Activated CD8-positive, alpha-beta memory T cell treated with anti-CD3 and anti-CD28 coated beads, Interleukin-2, amount 50 U/mL, for 24 hours (primary cell): Measurements from ENCODE around the gene RNF125.
"Not testable (repeated sequence)": the region's sequence is repeated elsewhere in the genome, so short reads cannot be mapped to it uniquely, and the experiment has no call there.

Experiments used
- DNase-seq: peaks from one replicate; pipeline ENCODE4 v3.0.0-alpha.2; 2020; ENCODE audit errors: extremely low read depth

RNF125 gene

DNA sequence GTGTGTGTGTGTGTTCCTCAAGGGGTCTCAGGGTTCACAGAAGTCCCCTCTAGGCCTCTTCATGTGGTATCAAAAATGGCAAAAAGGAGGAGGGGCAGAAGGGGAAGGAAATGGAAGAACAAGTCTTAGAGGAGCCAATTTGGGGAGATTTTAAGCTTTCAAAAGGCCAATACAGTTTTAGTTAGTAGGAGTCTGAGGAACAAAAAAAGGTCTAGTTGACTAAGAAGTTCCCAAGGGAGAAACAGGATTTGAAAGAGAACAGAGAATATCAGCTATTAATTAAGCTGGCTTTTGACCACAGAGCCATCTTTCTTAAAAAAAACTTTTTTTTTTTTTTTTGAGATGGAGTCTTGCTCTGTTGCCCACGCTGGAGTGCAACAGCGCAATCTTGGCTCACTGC, 7.1 kb downstream of the RNF125 start:
- no peak for DNase-seq

DNA sequence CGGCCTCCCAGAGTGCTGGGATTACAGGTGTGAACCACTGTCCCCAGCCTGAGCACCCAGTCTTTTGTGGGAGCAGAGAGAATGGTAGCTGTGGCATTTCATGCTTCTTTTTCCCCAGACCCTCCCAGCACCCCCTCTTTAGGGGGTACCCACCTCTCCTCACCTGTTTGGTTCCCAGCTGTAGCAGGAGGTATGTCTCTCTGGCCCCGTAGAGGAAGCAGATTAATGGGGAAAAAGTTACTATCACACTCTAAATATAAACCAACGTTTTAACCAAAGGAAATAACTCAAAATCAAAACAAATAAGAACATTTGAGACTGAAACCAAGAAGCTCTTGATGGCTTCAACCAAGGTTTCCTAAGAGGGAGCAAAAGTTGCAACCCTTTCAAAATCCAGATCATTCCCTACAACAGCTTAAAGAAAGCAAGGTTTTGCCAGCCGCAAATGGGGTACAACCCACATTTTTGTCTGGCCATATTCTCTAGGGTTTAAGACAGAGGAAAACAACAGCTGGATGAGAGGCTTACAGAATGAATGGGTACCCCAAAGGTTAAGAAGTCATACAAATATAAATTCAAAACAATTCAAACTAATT, 8.0 kb downstream of the RNF125 start:
- no peak for DNase-seq

DNA sequence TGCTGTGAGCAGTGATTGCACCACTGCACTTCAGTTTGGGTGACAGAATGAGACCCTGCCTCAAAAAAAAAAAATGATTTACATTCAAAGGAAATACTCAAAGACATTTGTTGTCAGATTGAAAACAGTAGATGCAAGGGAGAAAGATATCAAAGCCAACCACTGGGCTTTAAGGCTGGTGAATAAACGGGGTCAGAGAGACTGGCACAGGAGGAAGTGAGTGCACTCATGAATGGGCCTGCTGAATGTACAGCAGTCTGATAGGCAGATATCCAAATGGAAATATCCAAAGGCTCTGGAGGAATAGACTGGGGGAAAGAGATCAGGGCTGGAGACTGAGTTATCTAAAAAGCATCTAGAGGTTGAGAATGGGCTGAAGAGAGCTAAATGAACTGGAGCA, 10.9 kb downstream of the RNF125 start:
- DNase-seq, result no peak

DNA sequence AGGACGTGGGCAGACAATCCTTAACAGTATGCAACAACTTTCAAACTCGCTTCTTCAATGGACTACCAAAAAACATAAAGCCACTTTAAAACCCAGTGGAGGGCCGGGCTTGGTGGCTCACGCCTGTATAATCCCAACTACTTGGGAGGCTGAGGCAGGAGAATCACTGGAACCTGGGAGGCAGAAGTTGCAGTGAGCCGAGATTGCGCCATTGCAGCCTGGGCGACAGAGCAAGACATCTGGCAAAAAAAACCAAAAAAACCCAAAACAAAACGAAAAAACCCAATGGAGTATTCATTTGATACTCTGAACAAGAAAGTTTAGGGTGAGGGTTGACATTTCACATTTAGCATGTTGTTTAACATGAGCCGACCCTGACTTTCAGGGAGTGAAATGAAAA, 14.0 kb downstream of the RNF125 start:
- no peak for DNase-seq

DNA sequence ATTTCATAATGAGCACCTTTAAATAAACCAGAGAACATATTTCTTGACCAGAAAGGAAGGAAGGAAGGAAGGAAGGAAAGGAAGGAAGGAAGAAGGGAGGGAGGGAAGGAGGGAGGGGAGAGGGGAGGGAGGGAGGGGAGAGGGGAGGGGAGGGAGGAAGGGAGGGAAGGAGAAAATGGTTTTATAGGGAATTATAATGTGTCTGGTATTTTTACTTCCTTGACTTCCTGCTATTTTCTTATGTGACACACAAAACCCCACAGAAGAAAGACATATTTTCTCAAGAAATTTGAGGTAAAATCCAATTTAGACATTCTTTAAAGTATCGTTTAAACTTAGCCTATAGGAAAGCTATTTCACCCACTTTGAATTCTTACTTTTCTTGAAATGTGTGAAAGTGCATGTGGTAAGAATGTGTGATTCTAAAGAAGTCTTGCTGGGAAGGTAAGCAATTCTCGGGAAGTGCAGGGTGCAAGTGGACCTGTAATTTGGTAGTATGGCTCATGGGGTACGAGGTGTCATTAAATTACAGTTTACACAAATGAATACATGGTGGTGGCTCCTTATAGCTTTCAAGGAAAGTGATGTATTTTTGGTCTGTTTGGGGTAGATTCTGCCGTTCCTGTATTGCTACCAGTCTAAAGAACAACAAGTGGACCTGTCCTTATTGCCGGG, 18.0 kb downstream of the RNF125 start:
- no peak for DNase-seq

DNA sequence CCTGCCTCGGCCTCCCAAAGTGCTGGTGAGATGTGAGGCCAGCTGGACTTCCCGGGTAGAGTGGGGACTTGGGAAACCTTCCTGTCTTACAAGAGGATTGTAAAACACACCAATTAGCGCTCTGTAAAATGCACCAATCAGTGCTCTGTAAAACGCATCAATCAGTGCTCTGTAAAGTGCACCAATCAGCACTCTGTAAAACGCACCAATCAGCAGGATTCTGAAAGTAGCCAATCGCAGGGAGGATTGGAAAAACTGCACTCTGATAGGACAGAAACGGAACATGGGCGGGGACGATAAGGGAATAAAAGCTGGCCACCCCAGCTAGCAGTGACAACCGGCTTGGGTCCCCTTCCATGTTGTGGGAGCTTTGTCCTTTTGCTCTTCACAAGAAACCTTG, 19.0 kb downstream of the RNF125 start:
- DNase-seq, result no peak

DNA sequence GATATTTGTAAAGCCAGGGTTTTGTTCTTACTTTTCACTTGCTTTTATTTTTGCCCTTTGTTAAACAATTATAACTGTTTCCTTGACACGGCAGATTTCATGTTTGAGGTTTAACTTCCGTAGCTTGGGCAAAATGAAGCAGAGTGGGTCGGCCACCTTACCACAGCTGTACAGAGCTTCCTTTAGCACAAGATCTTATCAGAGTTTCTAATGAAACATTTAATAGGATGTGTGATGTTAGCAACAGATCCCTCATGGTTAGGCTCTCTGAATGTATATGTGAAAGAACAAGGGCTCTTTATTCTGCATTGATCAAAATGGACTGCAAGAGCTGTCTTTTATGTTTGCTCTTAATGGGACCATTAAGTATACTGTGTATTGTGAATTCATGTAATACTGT, 22.3 kb downstream of the RNF125 start:
- DNase-seq, result no peak

DNA sequence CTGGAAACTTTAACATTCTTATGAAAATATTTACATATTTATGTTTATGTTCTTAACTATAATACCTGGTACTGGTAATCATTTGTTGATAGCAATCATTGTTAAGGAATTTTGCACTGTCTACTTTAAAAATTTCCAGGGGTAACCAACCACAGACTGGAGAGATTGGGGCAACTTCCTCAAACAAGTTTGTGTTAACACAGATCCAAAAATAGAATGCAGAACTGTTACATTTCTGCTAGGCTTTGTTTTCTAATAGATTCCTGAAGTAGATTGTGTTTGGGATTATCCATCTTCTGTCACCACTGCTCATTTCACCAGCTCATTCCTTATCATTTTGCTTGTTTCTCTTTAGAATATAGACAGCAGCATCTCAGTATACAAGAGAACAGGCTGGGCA, 23.7 kb downstream of the RNF125 start:
- no peak for DNase-seq

DNA sequence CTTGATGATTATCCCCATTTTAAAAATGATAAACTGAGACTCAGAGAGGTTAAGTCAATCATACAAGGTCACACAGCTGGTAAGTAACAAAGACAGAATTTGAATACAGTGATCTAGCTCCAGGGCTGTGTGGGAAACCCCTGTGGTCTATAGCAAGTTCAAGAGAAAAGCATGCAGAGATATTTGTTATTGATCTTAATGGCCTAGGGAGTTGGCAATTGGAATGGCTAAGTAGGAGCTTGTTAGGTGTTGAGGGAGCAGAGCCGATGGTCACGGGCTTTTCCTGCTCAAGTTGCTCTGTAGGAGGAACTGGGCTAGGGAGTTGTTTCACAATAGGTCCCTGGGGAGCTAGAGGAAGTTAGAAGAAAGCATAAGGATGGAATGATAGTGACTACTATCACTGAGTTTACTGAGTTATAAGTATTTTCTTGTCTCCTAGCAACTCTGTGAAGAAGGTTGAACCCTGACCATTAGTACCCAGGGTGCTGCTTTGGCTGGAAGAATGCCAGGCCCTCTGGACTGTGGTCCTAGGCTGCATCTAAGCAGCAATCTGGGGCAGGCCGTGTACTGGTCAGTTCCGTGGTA, 30.0 kb downstream of the RNF125 start:
- DNase-seq, result no peak

DNA sequence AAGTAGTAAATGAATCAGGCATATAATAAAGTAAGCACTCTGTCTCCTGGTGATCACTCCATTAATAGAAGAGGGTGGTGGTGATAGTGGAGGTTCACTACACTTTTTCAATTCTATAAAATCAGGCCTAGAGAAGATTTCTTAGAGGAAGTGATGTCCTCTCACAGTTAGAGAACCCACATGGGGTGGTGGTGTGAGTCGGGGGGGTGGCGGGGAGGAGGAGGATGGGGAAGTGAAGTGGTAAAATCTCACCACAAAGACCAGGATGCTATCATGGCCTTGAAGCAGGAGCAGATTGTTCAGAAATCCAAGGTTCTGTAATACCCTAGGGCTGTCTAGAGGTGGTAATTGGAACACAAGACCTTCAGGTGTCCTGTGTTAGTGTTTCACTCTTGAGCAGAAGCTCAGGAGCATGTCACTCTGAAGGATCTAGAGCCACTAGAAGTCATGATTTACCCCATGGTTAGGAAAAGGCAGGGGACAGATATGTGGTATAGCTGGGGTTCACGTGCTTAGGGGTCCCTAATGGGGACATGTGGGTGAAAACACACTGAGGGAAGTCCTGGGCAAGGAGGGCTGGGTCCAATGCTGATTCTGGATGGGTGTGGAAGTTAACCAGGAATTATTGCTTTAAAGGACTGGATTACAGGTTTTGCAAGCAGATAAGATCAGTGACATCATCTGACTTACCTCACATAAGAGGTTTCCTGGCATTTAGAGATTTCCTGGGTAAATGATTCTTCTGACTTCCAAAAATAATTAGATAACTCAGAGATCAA, 31.0 kb downstream of the RNF125 start:
- DNase-seq, result no peak

DNA sequence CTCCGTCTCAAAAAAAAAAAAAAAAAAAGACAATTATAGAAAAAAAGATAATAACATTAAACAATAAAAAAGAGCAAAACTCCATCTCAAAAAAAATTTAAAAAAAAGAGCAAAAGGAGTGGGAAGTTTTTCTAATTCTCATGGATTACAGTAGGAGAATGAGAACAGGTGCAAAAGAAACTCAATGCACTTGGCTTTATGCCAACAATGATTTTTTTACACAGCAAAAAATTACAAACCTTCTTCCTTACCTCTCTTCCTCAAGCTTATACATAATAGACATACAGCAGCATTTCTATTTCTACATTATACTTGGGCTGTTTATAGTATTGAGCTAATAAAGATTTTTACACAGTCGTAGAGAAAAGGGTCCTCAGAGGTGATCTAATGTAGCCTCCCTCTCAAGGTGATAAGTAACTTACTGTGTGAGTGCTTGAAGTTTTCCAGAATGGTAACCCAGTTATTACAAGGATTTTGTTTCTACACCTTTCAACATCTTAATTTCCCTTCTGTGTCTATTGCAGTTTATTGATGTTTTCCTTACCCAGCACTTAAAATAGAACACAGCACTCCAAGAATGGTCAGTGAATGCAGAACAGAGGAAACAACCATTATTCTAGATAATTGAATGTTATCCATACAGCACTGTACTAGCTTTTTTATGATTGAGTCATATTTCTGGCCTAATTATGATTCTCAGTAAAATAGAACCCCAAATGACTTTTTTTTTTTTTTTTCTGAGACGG, 38.2 kb downstream of the RNF125 start:
- no peak for DNase-seq

DNA sequence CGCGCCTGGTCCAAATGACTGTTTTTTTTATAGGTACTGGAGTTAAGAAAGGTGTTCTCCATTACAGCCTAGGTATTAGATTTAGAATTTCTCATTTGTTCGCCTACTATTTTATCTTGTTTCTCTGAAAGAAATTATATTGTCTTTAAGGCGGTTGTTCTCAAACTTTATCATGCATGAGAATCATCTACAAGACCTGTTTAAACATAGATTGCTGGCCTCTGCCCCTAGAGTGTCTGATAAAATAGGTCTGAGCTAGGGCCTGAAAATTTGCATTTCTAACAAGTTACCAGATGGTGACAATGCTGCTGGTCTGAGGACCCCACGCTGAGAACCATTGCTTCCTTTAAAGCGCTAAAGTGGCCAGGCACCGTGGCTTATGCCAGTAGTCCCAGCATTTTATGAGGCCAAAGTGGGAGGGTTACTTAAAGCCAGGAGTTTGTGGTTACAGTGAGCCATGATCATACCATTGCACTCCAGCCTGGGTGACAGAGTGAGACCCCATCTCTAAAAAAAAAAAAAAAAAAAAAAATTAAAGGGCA, 39.1 kb downstream of the RNF125 start:
- DNase-seq, result no peak

DNA sequence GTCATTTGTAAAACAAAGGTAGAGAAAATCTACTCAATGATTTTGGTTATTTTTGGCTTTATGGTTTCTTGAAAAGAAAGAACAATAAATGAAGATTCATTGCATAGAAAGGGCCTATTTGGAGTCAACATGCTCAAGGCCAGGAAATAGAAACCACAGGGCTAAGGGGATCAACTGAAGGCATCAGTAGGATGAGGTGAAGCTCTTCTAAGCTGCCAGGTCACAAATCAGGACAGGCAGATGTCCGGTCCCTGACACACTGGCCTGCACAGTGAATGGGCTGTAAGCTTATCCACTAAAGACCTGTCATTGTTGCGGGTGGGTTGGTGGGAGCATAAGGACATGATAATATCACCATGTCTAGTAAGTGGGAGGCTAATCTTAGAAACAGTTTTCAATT, 41.4 kb downstream of the RNF125 start:
- DNase-seq, result no peak

DNA sequence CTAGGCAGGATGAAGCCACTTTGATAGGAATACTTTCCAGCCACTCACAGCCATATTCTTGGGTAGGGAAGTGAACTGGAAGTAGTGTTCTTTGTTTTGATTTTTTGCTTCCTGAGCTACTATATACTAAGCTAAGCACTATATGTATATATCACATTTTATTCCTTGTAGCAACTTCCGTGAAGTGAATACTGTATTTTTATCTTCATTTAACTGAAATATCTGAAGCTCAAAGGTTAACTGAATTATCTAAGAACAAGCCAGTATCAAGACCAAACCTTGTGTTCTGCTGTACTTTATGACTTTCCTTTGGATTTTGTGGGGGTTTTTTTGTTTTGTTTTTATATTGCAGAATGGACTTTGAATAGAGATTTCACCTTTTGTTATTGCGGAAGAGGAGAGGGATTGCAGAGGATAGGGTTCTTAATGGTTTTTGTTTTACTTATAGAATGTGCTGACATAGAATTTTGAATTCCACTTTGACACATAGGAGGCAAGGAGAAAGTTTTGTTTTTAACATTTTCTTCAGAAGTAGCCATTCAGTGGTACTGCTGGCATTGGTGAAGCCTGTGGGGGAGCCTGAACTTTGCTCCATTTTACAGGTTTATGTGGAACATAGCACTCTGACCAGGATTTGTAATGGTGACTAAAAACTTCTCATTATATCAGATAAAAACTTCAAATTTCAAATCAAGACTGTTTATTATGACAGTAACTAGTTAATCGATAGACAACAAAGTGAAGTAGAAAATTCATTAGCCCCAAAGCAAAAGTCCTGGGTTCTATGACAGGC, 48.9 kb downstream of the RNF125 start:
- no peak for DNase-seq

DNA sequence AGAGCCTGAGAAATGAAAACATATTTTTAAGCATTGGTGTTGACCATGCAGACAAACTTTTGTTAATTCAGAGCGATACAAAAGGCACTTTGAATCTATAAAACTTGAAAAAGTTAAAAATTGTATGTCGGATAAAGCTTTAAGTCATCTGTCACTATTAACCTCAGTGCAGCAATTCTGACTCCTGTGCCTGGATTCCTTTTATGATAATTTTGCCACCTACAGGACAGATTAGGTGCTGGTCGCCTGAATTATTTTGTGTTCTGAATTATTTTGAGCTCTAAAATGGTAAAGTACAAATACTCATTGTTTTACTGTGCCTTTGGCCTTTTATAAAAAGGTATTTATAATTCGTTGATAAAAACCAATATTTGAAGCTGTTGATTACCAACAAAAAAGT, 53.7 kb downstream of the RNF125 start:
- DNase-seq, result no peak

DNA sequence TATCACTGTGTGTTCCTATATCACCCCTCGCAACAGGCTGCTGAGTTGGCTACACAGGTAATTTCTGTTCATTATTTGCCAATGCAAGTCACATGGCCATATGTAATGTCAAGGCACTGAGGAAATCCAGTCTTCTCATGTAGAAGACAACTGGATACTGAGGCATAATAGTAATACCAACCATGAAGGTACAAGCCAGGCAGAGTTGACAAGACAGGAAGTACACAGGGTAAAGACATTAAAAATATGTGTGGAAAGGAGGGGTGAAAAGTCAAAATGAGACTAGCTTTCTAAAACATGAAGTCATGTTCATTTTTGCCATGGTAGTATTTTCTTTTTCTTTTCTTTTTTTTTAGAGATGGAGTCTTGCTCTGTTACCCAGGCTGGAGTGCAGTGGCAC, 55.6 kb downstream of the RNF125 start:
- no peak for DNase-seq

DNA sequence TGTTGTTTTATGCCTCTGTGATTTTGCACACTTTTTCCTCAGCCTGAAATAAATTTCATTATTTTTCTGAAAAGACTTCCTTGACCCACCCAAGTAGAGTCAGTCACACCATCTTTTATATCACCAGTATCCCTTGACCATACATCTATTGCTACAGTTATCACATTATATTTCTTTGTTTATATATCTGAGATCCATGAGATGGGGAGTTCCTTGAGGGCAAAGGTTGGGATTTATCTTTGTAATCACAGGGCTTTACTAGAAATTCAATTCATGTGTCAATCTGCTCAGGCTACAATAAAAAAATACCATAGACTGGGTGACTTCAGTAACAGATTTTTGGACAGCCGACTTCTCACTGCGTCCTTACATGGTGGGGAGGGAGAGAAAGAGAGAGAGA, 60.2 kb downstream of the RNF125 start:
- no peak for DNase-seq

DNA sequence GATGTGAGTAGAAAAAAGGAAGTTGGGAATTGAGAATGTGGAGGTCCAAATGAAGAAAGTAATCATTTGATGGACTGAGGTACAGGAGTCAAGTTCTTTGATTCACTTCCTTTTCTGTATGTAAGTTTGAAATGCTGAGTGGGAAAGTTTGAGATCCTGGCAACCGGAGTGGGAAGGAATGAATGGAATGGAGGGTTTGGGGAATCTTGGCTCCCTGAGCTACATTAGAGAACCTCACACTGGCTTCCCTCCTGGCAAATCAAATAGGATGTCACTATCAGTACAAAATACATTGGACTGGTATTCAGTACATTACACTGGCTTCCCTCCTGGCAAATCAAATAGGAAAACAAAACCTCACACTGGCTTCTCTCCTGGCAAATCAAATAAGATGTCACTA, 63.3 kb downstream of the RNF125 start:
- no peak for DNase-seq

DNA sequence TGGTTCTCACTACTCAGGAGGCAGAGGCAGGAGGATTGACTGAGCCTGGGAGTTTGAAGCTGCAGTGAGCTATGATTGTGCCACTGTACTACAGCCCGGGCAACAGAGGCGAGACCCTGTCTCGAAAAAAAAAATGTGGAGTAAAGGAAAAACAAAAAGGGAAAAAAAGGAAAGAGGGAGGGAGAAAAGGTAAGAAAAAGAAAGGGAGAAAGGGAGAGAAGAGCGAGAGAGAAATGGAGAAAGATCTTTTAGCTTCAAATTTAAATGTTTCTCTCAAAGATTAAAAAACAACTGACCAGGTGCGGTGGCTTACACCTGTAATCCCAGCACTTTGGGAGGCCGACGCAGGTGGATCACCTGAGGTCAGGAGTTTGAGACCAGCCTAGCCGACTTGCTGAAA, 65.2 kb downstream of the RNF125 start:
- no peak for DNase-seq

DNA sequence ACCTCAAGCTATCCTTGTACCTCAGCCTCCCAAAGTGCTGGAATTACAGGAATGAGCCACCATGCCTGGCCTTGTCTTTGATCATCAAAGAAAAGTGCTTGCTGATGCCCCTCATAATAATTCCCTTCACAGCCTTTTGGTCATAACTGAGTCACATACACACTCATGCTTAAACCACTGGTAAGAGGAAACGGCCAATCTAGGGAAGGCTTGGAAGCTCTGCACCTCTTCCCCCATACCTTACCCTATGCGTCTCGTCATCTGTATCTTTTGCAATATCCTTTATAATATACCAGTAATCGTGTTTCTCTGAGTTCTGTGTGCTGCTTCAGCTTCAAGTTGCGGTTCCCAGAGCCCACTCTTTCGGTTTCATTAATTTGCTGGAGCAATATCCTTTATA, 68.3 kb downstream of the RNF125 start:
- DNase-seq, result no peak

DNA sequence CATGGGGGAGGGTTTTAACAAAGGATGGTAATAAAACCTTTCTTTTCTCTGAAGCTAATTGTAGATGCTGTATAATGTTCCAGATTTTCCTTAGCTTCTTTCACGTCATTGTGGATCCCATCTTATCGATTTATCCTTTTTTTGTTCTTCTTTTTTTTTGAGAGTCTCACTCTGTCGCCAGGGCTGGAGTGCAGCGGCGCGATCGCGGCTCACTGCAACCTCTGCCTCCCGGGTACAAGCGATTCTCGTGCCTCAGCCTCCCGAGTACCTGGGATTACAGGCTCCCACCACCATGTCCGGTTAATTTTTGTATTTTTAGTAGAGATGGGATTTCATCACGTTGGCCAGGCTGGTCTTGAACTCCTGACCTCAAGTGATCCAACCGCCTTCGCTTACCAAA, 72.2 kb downstream of the RNF125 start:
- not testable (repeated sequence) for DNase-seq
